ENCODE measurements around the gene CD300LD. TPM values are rescaled to one million over a fixed set of nuclear protein-coding genes. Genes with fewer than 3 reads are reported as not detected.

CD300LD gene
- total RNA-seq, 4 donors from 2014 or later, result not detected

DNA sequence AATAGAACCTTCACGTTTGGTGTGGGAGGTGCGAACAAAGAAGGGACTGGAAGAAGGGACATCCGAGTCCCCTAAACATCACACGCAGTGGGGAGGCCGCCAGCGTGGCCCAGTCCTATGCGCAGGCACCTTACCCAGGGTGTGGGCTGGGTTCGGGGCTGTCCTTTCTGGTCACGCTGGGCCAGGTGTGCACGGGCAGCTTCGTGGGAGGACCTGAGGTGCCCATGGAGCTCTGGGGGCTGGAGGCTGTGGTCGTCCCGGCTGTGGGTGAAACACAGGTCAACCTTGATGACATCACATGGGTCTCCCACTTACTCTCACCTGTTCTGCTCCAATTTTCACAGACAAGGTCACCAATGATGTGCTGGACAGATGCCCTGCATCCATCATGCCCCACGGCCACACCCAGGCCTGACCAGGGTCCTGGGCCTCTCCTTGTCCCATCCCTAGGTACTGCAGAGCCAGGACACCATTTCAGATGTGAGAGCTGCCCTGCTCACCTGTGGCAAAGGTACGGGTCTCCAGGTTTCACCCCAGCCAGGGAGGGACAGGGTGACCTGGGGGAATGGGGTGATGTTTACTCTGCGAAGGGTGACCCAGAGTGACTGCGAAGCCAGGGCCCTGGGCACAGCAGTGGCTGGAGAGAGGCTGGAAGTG, 49.2 kb downstream of the CD300LD start:
- no peak overlapping the region for H3K27ac ChIP-seq
- 85% methylated on average over 15 of the region's 17 CpGs for WGBS
- no peaks in the 10 kb centered on the region for H3K27me3 ChIP-seq
- no peaks in the 10 kb centered on the region for H3K9me3 ChIP-seq
- no peaks in the 10 kb centered on the region for H3K4me1 ChIP-seq
- no peak for TF ChIP-seq POLR2A (IDR thresholded peaks at IDR 0.05)
- TF ChIP-seq EP300 (IDR thresholded peaks at IDR 0.05), result no peak
- TF ChIP-seq, protein P1, sequence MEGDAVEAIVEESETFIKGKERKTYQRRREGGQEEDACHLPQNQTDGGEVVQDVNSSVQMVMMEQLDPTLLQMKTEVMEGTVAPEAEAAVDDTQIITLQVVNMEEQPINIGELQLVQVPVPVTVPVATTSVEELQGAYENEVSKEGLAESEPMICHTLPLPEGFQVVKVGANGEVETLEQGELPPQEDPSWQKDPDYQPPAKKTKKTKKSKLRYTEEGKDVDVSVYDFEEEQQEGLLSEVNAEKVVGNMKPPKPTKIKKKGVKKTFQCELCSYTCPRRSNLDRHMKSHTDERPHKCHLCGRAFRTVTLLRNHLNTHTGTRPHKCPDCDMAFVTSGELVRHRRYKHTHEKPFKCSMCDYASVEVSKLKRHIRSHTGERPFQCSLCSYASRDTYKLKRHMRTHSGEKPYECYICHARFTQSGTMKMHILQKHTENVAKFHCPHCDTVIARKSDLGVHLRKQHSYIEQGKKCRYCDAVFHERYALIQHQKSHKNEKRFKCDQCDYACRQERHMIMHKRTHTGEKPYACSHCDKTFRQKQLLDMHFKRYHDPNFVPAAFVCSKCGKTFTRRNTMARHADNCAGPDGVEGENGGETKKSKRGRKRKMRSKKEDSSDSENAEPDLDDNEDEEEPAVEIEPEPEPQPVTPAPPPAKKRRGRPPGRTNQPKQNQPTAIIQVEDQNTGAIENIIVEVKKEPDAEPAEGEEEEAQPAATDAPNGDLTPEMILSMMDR (IDR thresholded peaks at IDR 0.05), result no peak
- no peak for TF ChIP-seq POLR2AphosphoS5 (IDR thresholded peaks at IDR 0.05)
- DNase-seq (ENCODE audit: low spot score in 2 of 2), result no peak
- H3K4me3 ChIP-seq, result no peak overlapping the region
- no peaks in the 10 kb centered on the region for H3K36me3 ChIP-seq

DNA sequence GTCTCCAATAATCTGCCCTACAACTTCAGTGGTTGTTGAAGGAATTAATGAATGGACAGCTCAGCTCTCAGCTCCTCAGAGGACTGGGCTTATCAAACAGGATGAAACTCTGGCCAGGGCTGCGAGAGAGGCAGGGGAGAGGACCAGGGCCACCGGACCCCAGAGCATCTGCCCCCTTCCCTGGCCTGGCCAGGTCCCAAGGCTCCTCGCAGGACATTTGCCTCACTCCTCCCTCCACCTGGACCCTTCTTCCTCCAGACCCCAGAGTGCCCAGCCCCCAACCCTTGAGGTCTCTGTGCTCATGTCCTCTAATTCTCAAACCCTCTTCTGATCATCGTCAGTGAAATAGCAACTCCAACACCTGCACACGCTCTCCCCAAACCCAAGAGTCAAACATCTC, 49.9 kb downstream of the CD300LD start:
- H3K27me3 ChIP-seq, result peaks cover under 1% of the 10 kb centered on the region
- no peaks in the 10 kb centered on the region for H3K9me3 ChIP-seq
- H3K4me3 ChIP-seq, result no peak overlapping the region
- TF ChIP-seq EP300 (IDR thresholded peaks at IDR 0.05) (no peak), POLR2AphosphoS5 (IDR thresholded peaks at IDR 0.05) (no peak), POLR2A (IDR thresholded peaks at IDR 0.05) (no peak)
- TF ChIP-seq, protein P1 (IDR thresholded peaks at IDR 0.05), result no peak
- H3K27ac ChIP-seq, result no peak overlapping the region
- no peaks in the 10 kb centered on the region for H3K36me3 ChIP-seq
- 90% methylated on average over 5 of the region's 5 CpGs for WGBS
- no peaks in the 10 kb centered on the region for H3K4me1 ChIP-seq
- no peak for DNase-seq (ENCODE audit: low spot score in 2 of 2)

GRCh38 chr17:74541176-74542111, 50.6 kb downstream of the CD300LD start:
- H3K4me1 ChIP-seq, result no peaks in the 10 kb centered on the region
- no peak for DNase-seq (ENCODE audit: low spot score in 2 of 2)
- H3K27me3 ChIP-seq, result peaks cover 3% of the 10 kb centered on the region
- TF ChIP-seq POLR2A (IDR thresholded peaks at IDR 0.05), result no peak
- H3K27ac ChIP-seq, result no peak overlapping the region
- H3K9me3 ChIP-seq, result no peaks in the 10 kb centered on the region
- H3K4me3 ChIP-seq, result no peak overlapping the region
- 76% methylated on average over 23 of the region's 23 CpGs for WGBS
- H3K36me3 ChIP-seq, result no peaks in the 10 kb centered on the region

DNA sequence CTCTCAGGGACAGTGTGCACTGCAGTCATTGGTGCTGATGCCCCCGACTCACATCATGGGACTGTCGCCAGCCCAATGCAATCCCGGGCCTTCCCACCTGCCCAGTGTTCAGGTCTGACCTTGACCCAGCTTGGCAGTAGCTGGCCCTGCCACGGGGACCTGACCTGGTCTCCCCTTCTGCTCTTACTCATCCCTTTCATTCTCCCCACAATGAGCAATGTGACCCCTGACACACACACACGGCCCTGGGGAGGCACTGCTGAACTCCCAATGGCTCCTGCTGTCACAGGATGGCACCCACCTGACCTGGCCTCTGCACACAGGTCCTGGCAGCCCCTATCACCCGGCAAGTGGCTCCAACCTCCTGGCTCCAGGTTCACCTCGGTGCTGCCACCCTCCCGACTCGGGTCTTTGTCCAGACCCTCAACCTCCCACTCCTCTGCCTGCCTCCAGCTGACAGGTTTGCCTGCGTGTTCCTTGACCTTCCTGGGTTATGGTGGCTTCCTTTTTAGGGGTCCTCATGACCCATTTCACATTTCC, 52.7 kb downstream of the CD300LD start:
- Histone ChIP-seq H3K27me3 (peaks cover 5% of the 10 kb centered on the region), H3K4me1 (no peaks in the 10 kb centered on the region), H3K4me3 (no peak overlapping the region), H3K36me3 (no peaks in the 10 kb centered on the region), H3K27ac (no peak overlapping the region), H3K9me3 (no peaks in the 10 kb centered on the region)
- 71% methylated on average over 10 of the region's 10 CpGs for WGBS
- TF ChIP-seq EP300 (IDR thresholded peaks at IDR 0.05), result no peak
- no peak for TF ChIP-seq POLR2AphosphoS5 (IDR thresholded peaks at IDR 0.05)
- TF ChIP-seq POLR2A (IDR thresholded peaks at IDR 0.05), result no peak
- TF ChIP-seq, protein P1 (IDR thresholded peaks at IDR 0.05), result no peak
- DNase-seq (ENCODE audit: low spot score in 2 of 2), result no peak

DNA sequence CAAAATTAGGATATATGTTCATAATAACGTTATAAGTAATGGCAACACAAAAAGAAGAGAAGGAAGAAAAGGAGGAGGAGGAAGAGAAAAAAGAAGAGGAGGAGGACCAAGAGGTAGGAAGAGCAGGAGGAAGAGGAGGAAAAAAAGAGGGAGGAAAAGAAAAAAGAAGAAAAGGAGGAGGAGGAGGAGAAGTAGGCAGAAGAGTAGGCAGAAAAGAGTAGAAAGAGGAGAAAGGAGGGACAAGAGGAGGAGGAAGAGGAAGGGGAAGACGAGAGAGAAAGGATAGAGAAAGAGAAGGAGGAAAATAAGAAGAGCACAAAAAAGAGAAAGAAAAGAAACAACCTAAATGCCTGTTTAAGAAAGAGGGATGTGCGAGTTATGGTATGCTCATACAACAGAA, 55.2 kb downstream of the CD300LD start:
- no peak overlapping the region for H3K27ac ChIP-seq
- H3K4me3 ChIP-seq, result no peak overlapping the region
- H3K36me3 ChIP-seq, result no peaks in the 10 kb centered on the region
- peaks cover 7% of the 10 kb centered on the region for H3K27me3 ChIP-seq
- TF ChIP-seq POLR2AphosphoS5 (IDR thresholded peaks at IDR 0.05) (no peak), EP300 (IDR thresholded peaks at IDR 0.05) (no peak), POLR2A (IDR thresholded peaks at IDR 0.05) (no peak)
- TF ChIP-seq, protein P1 (IDR thresholded peaks at IDR 0.05), result no peak
- 69% methylated on average over 3 of the region's 3 CpGs for WGBS
- DNase-seq (ENCODE audit: low spot score in 2 of 2), result no peak
- H3K9me3 ChIP-seq, result no peaks in the 10 kb centered on the region
- H3K4me1 ChIP-seq, result no peaks in the 10 kb centered on the region
